DND-41 (cell line): ENCODE results near the gene LRRC59.

ENCODE experiments used
- ATAC-seq: fragments of 200-7000 bp; cut with Tn5 transposase; 3 replicates; pipeline ENCODE4 v1.9.1; 2021; ENCODE audit warnings: low read depth; ENCODE audit not compliant: insufficient read depth
- DNase-seq: peaks from one replicate; pipeline ENCODE4 v3.0.0-alpha.2; 2020
- H2AFZ ChIP-seq: 2 replicates; pipeline ENCODE4 v1.6.0; 2012; ENCODE audit warnings: low read depth, low read length
- H3K27ac ChIP-seq: 2 replicates; pipeline ENCODE4 v1.5.1; 2012; ENCODE audit warnings: low read length, inconsistent platforms
- H3K27me3 ChIP-seq: fragments of 200-600 bp; sonication (generic); 2 replicates; pipeline ENCODE4 v1.6.0; 2012; ENCODE audit warnings: low read length, mild to moderate bottlenecking, inconsistent platforms; ENCODE audit not compliant: insufficient read depth, poor library complexity
- H3K36me3 ChIP-seq: 2 replicates; pipeline ENCODE4 v1.5.1; 2012; ENCODE audit warnings: low read length, inconsistent platforms; ENCODE audit not compliant: insufficient read depth
- H3K4me1 ChIP-seq: 2 replicates; pipeline ENCODE4 v1.5.1; 2012; ENCODE audit warnings: mild to moderate bottlenecking, low read length; ENCODE audit not compliant: insufficient read depth
- H3K4me2 ChIP-seq: 2 replicates; pipeline ENCODE4 v1.6.0; 2012; ENCODE audit warnings: mild to moderate bottlenecking, moderate library complexity, low read length, inconsistent platforms; ENCODE audit not compliant: insufficient read depth
- H3K4me3 ChIP-seq, 2 experiments: fragments of 200-600 bp in 1 of 2; shearing (Covaris generic) in 1 of 2; 2 replicates each; pipeline ENCODE4 v1.5.1; 2012 to 2016; ENCODE audit warnings: inconsistent platforms in 2 of 2, low read length in 2 of 2, mild to moderate bottlenecking in 2 of 2, low read depth in 1 of 2, moderate library complexity in 1 of 2
- H3K79me2 ChIP-seq: 2 replicates; pipeline ENCODE4 v1.6.0; 2012; ENCODE audit warnings: low read length, inconsistent platforms; ENCODE audit not compliant: insufficient read depth
- H3K9ac ChIP-seq: 2 replicates; pipeline ENCODE4 v1.6.0; 2012; ENCODE audit warnings: low read depth, mild to moderate bottlenecking, inconsistent platforms, low read length, moderate library complexity
- H3K9me3 ChIP-seq: 2 replicates; pipeline ENCODE4 v1.5.1; 2012; ENCODE audit warnings: low read length, moderate library complexity, mild to moderate bottlenecking, inconsistent platforms; ENCODE audit not compliant: insufficient read depth, severe bottlenecking
- H4K20me1 ChIP-seq: 2 replicates; pipeline ENCODE4 v1.6.0; 2012; ENCODE audit warnings: low read length; ENCODE audit not compliant: insufficient read depth
- CTCF ChIP-seq: IDR thresholded peaks from 2 replicates; pipeline ENCODE4 v1.5.1; 2012; ENCODE audit warnings: borderline replicate concordance, low read length, moderate library complexity, mild to moderate bottlenecking; ENCODE audit not compliant: poor library complexity, severe bottlenecking; ENCODE audit errors: extremely low read depth
- EZH2 ChIP-seq: IDR thresholded peaks from 3 replicates; pipeline ENCODE4 v1.6.1; 2012; ENCODE audit warnings: borderline replicate concordance, low read depth, mild to moderate bottlenecking, moderate library complexity, low read length, inconsistent platforms; ENCODE audit not compliant: severe bottlenecking

LRRC59 gene

GRCh38 chr17:50392621-50393020 lies 4.7 kb downstream of the LRRC59 start:
- Histone ChIP-seq H3K4me3 (no peak overlapping the region), H3K9ac (no peak overlapping the region), H3K27ac (no peak overlapping the region), H3K9me3 (no peaks in the 10 kb centered on the region), H2AFZ (no peak overlapping the region), H3K36me3 (peaks cover 86% of the 10 kb centered on the region), H3K79me2 (peaks cover 65% of the 10 kb centered on the region), H3K4me2 (no peak overlapping the region), H3K27me3 (no peaks in the 10 kb centered on the region), H3K4me1 (peaks cover 28% of the 10 kb centered on the region), H4K20me1 (peaks cover 40% of the 10 kb centered on the region; the same call in 1 of the 2 replicates)
- TF ChIP-seq CTCF, result no peak
- no peak for TF ChIP-seq EZH2
- DNase-seq (no peak), ATAC-seq (no peak)

GRCh38 chr17:50389534-50389933 lies 7.8 kb downstream of the LRRC59 start:
- Histone ChIP-seq H3K27me3 (no peaks in the 10 kb centered on the region), H3K79me2 (peaks cover 36% of the 10 kb centered on the region)
- no peak for ATAC-seq

GRCh38 chr17:50388728-50389127 lies 8.6 kb downstream of the LRRC59 start:
- H3K79me2 ChIP-seq, result peaks cover 28% of the 10 kb centered on the region
- DNase-seq, result no peak

More at GRCh38 chr17:50389534-50389933, 7.8 kb downstream of the LRRC59 start:
- no peak overlapping the region for H3K9ac ChIP-seq
- H3K9me3 ChIP-seq, result no peaks in the 10 kb centered on the region
- no peak overlapping the region for H3K4me2 ChIP-seq
- TF ChIP-seq CTCF, result no peak
- H3K36me3 ChIP-seq, result peaks cover 100% of the 10 kb centered on the region
- H4K20me1 ChIP-seq, result peaks cover 20% of the 10 kb centered on the region; the same call in 1 of the 2 replicates
- no peak overlapping the region for H3K4me3 ChIP-seq
- no peak for DNase-seq
- 0 out of 2 replicates have a peak, but pooled peaks cover 4% of the 10 kb centered on the region for H3K4me1 ChIP-seq
- H3K27ac ChIP-seq, result no peak overlapping the region
- H2AFZ ChIP-seq, result no peak overlapping the region

More at GRCh38 chr17:50388728-50389127, 8.6 kb downstream of the LRRC59 start:
- Histone ChIP-seq H2AFZ (no peak overlapping the region), H3K9me3 (no peaks in the 10 kb centered on the region), H3K27me3 (no peaks in the 10 kb centered on the region), H3K4me2 (no peak overlapping the region), H3K4me1 (no peaks in the 10 kb centered on the region), H3K9ac (no peak overlapping the region), H3K36me3 (peaks cover 100% of the 10 kb centered on the region), H3K4me3 (no peak overlapping the region), H3K27ac (no peak overlapping the region), H4K20me1 (peaks cover 14% of the 10 kb centered on the region; the same call in 1 of the 2 replicates)
- ATAC-seq, result no peak
- TF ChIP-seq CTCF, result no peak
- no peak for TF ChIP-seq EZH2
